Trophoblast cell (in vitro differentiated cells and primary cell): ENCODE data around the gene SMYD3.

ENCODE experiments used
- DNase-seq, 2 donors: peaks; one replicate each; pipeline ENCODE4 v3.0.0-alpha.2; 2016
- H2AFZ ChIP-seq: 2 replicates; pipeline ENCODE4 v1.6.1; 2013; ENCODE audit warnings: low read length, moderate library complexity, mild to moderate bottlenecking; ENCODE audit not compliant: insufficient read depth, poor library complexity
- H2AK5ac ChIP-seq: 2 replicates; pipeline ENCODE4 v1.6.1; 2013; ENCODE audit warnings: mild to moderate bottlenecking, low read length
- H2BK120ac ChIP-seq: 2 replicates; pipeline ENCODE4 v1.6.1; 2013; ENCODE audit warnings: low read length, mild to moderate bottlenecking, moderate library complexity; ENCODE audit not compliant: insufficient read depth, poor library complexity
- H2BK12ac ChIP-seq: 2 replicates; pipeline ENCODE4 v1.6.1; 2013; ENCODE audit warnings: mild to moderate bottlenecking, low read length, moderate library complexity
- H2BK5ac ChIP-seq: 2 replicates; pipeline ENCODE4 v1.6.1; 2013; ENCODE audit warnings: low read length, low read depth, moderate library complexity, mild to moderate bottlenecking; ENCODE audit not compliant: poor library complexity
- H3K14ac ChIP-seq: 2 replicates; pipeline ENCODE4 v1.6.1; 2013; ENCODE audit warnings: mild to moderate bottlenecking, low read length
- H3K18ac ChIP-seq: 2 replicates; pipeline ENCODE4 v1.6.1; 2013; ENCODE audit warnings: mild to moderate bottlenecking, low read length
- H3K23ac ChIP-seq: 2 replicates; pipeline ENCODE4 v1.6.1; 2013; ENCODE audit warnings: low read length
- H3K27ac ChIP-seq: 2 replicates; pipeline ENCODE4 v1.5.1; 2013; ENCODE audit warnings: low read depth, mild to moderate bottlenecking, inconsistent platforms, low read length, moderate library complexity
- H3K27me3 ChIP-seq: 2 replicates; pipeline ENCODE4 v1.6.1; 2013; ENCODE audit warnings: inconsistent platforms, mild to moderate bottlenecking, low read length, moderate library complexity; ENCODE audit not compliant: insufficient read depth
- H3K36me3 ChIP-seq, 2 experiments: 1 replicate in 1 of 2; 2 replicates in 1 of 2; pipeline ENCODE4 v1.6.1; 2013; ENCODE audit warnings: low read length in 2 of 2, mild to moderate bottlenecking in 2 of 2, moderate library complexity in 1 of 2; ENCODE audit not compliant: insufficient read depth in 2 of 2, control insufficient read depth in 1 of 2
- H3K4ac ChIP-seq: 2 replicates; pipeline ENCODE4 v1.6.1; 2013; ENCODE audit warnings: low read depth, mild to moderate bottlenecking, low read length, moderate library complexity
- H3K4me1 ChIP-seq, 2 experiments: 1 replicate in 1 of 2; 2 replicates in 1 of 2; pipeline ENCODE4 v1.6.1; 2013; ENCODE audit warnings: low read length in 2 of 2, mild to moderate bottlenecking in 2 of 2, moderate library complexity in 1 of 2; ENCODE audit not compliant: insufficient read depth in 2 of 2, control insufficient read depth in 1 of 2
- H3K4me2 ChIP-seq: 2 replicates; pipeline ENCODE4 v1.6.1; 2013; ENCODE audit warnings: inconsistent platforms, mild to moderate bottlenecking, low read length, moderate library complexity
- H3K4me3 ChIP-seq: 2 replicates; pipeline ENCODE4 v1.5.1; 2013; ENCODE audit warnings: mild to moderate bottlenecking, low read depth, low read length, inconsistent platforms
- H3K79me1 ChIP-seq: one replicate; pipeline ENCODE4 v1.6.1; 2013; ENCODE audit warnings: low read length
- H3K79me2 ChIP-seq: 2 replicates; pipeline ENCODE4 v1.6.1; 2013; ENCODE audit warnings: low read length, mild to moderate bottlenecking; ENCODE audit not compliant: control insufficient read depth, insufficient read depth, poor library complexity
- H3K9ac ChIP-seq: 2 replicates; pipeline ENCODE4 v1.6.1; 2013; ENCODE audit warnings: mild to moderate bottlenecking, low read length
- H3K9me3 ChIP-seq: 2 replicates; pipeline ENCODE4 v1.6.1; 2013; ENCODE audit warnings: low read depth, mild to moderate bottlenecking, control low read depth, inconsistent platforms, low read length; ENCODE audit not compliant: insufficient read depth
- H4K12ac ChIP-seq: 2 replicates; pipeline ENCODE4 v1.6.1; 2013; ENCODE audit warnings: low read depth, mild to moderate bottlenecking, low read length, moderate library complexity
- H4K8ac ChIP-seq: 2 replicates; pipeline ENCODE4 v1.6.1; 2013; ENCODE audit warnings: low read depth, mild to moderate bottlenecking, low read length, moderate library complexity
- H4K91ac ChIP-seq: one replicate; pipeline ENCODE4 v1.6.1; 2013; ENCODE audit warnings: low read depth, mild to moderate bottlenecking, low read length, moderate library complexity
- WGBS: extraction: QIAGEN DNeasy Blood & Tissue Kit; methylation state at CpG from one replicate; pipeline ENCODE4 v1.1.7; 2013; ENCODE audit warnings: missing lambda C conversion rate; ENCODE audit not compliant: insufficient read length, insufficient coverage; ENCODE audit errors: extremely low coverage; 5-methylcytosine and 5-hydroxymethylcytosine counted together

Gene SMYD3

GRCh38 chr1:246002725-246003441 is 504.2 kb downstream of the SMYD3 start:
- H3K79me1 ChIP-seq = peaks cover 35% of the 10 kb centered on the region
- peak; percentile 86 to 97 for DNase-seq
- peak overlapping the region; percentile 38 for H2BK5ac ChIP-seq
- H2AFZ ChIP-seq = no peak overlapping the region
- peak overlapping the region; percentile 77 for H2BK12ac ChIP-seq
- peak overlapping the region; percentile 87 for H4K91ac ChIP-seq
- no peak overlapping the region for H3K4me3 ChIP-seq
- H4K12ac ChIP-seq = no peak overlapping the region
- peak overlapping the region; percentile 56 for H3K4ac ChIP-seq
- no peak overlapping the region for H3K18ac ChIP-seq
- no peaks in the 10 kb centered on the region for H3K27me3 ChIP-seq
- peak overlapping the region; percentile 62 for H2BK120ac ChIP-seq
- H3K14ac ChIP-seq = peak overlapping the region; percentile 22
- H3K27ac ChIP-seq = no peak overlapping the region
- no peaks in the 10 kb centered on the region for H3K9me3 ChIP-seq
- WGBS = 100% methylated on average over 3 of the region's 23 CpGs
- no peak overlapping the region for H3K23ac ChIP-seq
- H3K9ac ChIP-seq = no peak overlapping the region
- H3K4me1 ChIP-seq = peaks cover 8 to 10% of the 10 kb centered on the region in 2 experiments
- H3K79me2 ChIP-seq = no peaks in the 10 kb centered on the region
- peak overlapping the region; percentile 0 for H4K8ac ChIP-seq
- H3K36me3 ChIP-seq = no peaks in the 10 kb centered on the region
- peak overlapping the region; percentile 80 for H2AK5ac ChIP-seq
- H3K4me2 ChIP-seq = no peak overlapping the region

DNA sequence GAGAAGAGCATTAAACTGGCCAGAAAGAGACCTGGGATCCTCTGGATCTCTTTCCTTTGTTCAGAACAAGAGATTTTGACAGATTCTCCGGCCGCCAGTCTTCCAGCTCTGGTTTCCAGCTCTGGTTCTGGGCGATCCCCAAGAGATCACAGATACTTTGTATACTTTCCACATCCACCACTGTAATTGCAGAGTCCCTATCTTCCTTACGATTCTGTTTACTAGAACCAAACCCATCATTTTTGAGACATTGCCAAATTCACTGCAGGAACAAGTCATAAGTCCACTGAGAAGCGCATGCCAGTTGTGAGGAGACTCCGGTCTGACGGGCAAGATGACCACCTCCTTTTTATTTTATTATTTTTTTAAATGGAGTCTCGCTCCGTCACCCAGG is 505.2 kb downstream of the SMYD3 start:
- Histone ChIP-seq H3K27ac (no peak overlapping the region), H3K9ac (no peak overlapping the region), H2AFZ (no peak overlapping the region), H2BK12ac (peak overlapping the region; percentile 79), H4K8ac (no peak overlapping the region), H3K79me1 (peaks cover 31% of the 10 kb centered on the region), H3K18ac (no peak overlapping the region), H3K23ac (no peak overlapping the region), H2BK120ac (peak overlapping the region; percentile 35), H3K4me1 (peaks cover 12 to 14% of the 10 kb centered on the region in 2 experiments), H4K12ac (no peak overlapping the region), H2AK5ac (no peak overlapping the region), H3K4me3 (no peak overlapping the region), H4K91ac (peak overlapping the region; percentile 42), H3K36me3 (no peaks in the 10 kb centered on the region), H3K27me3 (no peaks in the 10 kb centered on the region), H3K79me2 (no peaks in the 10 kb centered on the region), H3K14ac (peak overlapping the region; percentile 25), H3K4me2 (no peak overlapping the region), H2BK5ac (peak overlapping the region; percentile 67), H3K9me3 (no peaks in the 10 kb centered on the region), H3K4ac (no peak overlapping the region)
- no peak for DNase-seq
- no CpG with 5 or more reads among the region's 9 CpGs for WGBS

GRCh38 chr1:246001142-246001836 is 505.8 kb downstream of the SMYD3 start:
- DNase-seq = no peak
- H2AFZ ChIP-seq = no peak overlapping the region
- H4K91ac ChIP-seq = peak overlapping the region; percentile 87

GRCh38 chr1:246000638-246001015 is 506.5 kb downstream of the SMYD3 start:
- no peak overlapping the region for H2AFZ ChIP-seq
- no peak overlapping the region for H3K4ac ChIP-seq
- H3K9ac ChIP-seq = no peak overlapping the region
- H3K9me3 ChIP-seq = no peaks in the 10 kb centered on the region
- DNase-seq = no peak
- H3K79me2 ChIP-seq = no peaks in the 10 kb centered on the region
- H3K14ac ChIP-seq = no peak overlapping the region
- H2BK120ac ChIP-seq = peak overlapping the region; percentile 47
- no peak overlapping the region for H4K8ac ChIP-seq
- no peak overlapping the region for H3K23ac ChIP-seq
- H2BK12ac ChIP-seq = peak overlapping the region; percentile 92
- no peak overlapping the region for H3K27ac ChIP-seq
- H3K18ac ChIP-seq = peak overlapping the region; percentile 37
- H2BK5ac ChIP-seq = peak overlapping the region; percentile 9
- no peak overlapping the region for H3K4me3 ChIP-seq
- H3K36me3 ChIP-seq = peaks cover 0 to 1% of the 10 kb centered on the region in 2 experiments
- no CpG with 5 or more reads among the region's 5 CpGs for WGBS
- H2AK5ac ChIP-seq = peak overlapping the region; percentile 64
- H3K4me2 ChIP-seq = no peak overlapping the region
- no peak overlapping the region for H4K12ac ChIP-seq
- peaks cover 29% of the 10 kb centered on the region for H3K79me1 ChIP-seq
- H3K4me1 ChIP-seq = peaks cover 13 to 14% of the 10 kb centered on the region in 2 experiments
- H3K27me3 ChIP-seq = no peaks in the 10 kb centered on the region
- H4K91ac ChIP-seq = peak overlapping the region; percentile 87

More at GRCh38 chr1:246001142-246001836, 505.8 kb downstream of the SMYD3 start:
- no peak overlapping the region for H3K4ac ChIP-seq
- peak overlapping the region; percentile 64 for H2AK5ac ChIP-seq
- peak overlapping the region; percentile 92 for H2BK12ac ChIP-seq
- H3K4me2 ChIP-seq = no peak overlapping the region
- peaks cover 12 to 13% of the 10 kb centered on the region in 2 experiments for H3K4me1 ChIP-seq
- H3K9me3 ChIP-seq = no peaks in the 10 kb centered on the region
- H2BK5ac ChIP-seq = peak overlapping the region; percentile 67
- no peak overlapping the region for H3K9ac ChIP-seq
- peak overlapping the region; percentile 37 for H3K18ac ChIP-seq
- no peak overlapping the region for H3K27ac ChIP-seq
- no peak overlapping the region for H3K14ac ChIP-seq
- no peak overlapping the region for H3K4me3 ChIP-seq
- no CpG with 5 or more reads among the region's 9 CpGs for WGBS
- no peak overlapping the region for H4K8ac ChIP-seq
- H3K36me3 ChIP-seq = no peaks in the 10 kb centered on the region
- H3K23ac ChIP-seq = no peak overlapping the region
- peak overlapping the region; percentile 47 for H2BK120ac ChIP-seq
- H4K12ac ChIP-seq = no peak overlapping the region
- no peaks in the 10 kb centered on the region for H3K27me3 ChIP-seq
- no peaks in the 10 kb centered on the region for H3K79me2 ChIP-seq
- H3K79me1 ChIP-seq = peaks cover 29% of the 10 kb centered on the region
